ENCODE data around the gene TMEM248.

GRCh38 chr7:66921918-66922486 is 977 bp downstream of the TMEM248 start:
- TF ChIP-seq EZH2phosphoT487 (IDR thresholded peaks at IDR 0.05; ENCODE audit: borderline replicate concordance, low read length), result no peak
- TF ChIP-seq EZH2 (IDR thresholded peaks at IDR 0.05; ENCODE audit: low read length, unreplicated experiment), result no peak
